GM12892 (cell line): ENCODE measurements around the gene DEF6.

Experiments used
- POLR2AphosphoS5 ChIP-seq: IDR thresholded peaks from 2 replicates; pipeline ENCODE4 v1.6.1; 2011; ENCODE audit warnings: low read depth, low read length, control low read depth
- TAF1 ChIP-seq: IDR thresholded peaks from 2 replicates; pipeline ENCODE4 v1.6.1; 2011; ENCODE audit warnings: low read depth, mild to moderate bottlenecking, control low read depth, low read length, borderline replicate concordance

DNA sequence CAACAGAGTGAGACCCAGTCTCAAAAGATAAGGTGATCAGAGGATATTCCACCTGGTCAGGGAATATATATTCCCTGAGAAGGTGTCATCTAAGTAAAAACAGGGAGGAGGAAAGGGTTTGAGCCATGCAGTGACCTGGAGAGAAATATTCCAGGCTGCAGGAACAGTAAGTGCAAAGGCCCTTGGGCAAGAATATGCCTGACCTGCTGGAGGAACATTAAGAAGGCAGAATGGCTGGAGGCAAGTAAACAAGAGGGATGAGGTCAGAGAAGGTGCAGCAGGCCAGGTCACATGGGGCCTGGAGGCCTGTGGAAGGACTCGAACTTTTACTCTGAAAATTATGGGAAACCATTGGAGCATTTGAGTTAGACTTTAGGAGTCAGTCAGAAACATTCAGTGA lies 6.7 kb downstream of the DEF6 start:
- no peak for TF ChIP-seq TAF1
- no peak for TF ChIP-seq POLR2AphosphoS5
